HepG2 (cell line): ENCODE data around the gene TMEM86B. TPM values are rescaled to one million over a fixed set of nuclear protein-coding genes. Genes with fewer than 3 reads are reported as not detected.

Experiments used
- ASH2L ChIP-seq: fragments of 300-600, 200-600 bp; sonication (generic); IDR thresholded peaks from 2 replicates; pipeline ENCODE4 v1.7.0; 2017; ENCODE audit warnings: low read depth, mild to moderate bottlenecking, moderate library complexity, mixed read lengths, low read length; ENCODE audit not compliant: insufficient read length
- CREB1 ChIP-seq, 2 experiments: fragments of 450-650 bp in 1 of 2; IDR thresholded peaks; 2 replicates each; pipeline ENCODE4 v1.6.1; 2016 to 2017; ENCODE audit warnings: control low read depth in 1 of 2, mild to moderate bottlenecking in 1 of 2, missing compliant biosample characterization in 1 of 2, missing genetic modification characterization in 1 of 2
- FOXK1 ChIP-seq: sonication (generic); formaldehyde crosslinking; IDR thresholded peaks from 2 replicates; pipeline ENCODE4 v1.4.0; 2020; ENCODE audit warnings: low read depth, missing genetic modification reagents, borderline replicate concordance
- FOXP4 ChIP-seq: sonication (generic); formaldehyde crosslinking; IDR thresholded peaks from 2 replicates; pipeline ENCODE4 v1.4.0; 2020; ENCODE audit warnings: missing genetic modification reagents
- HIC2 ChIP-seq: sonication (generic); formaldehyde crosslinking; IDR thresholded peaks from 2 replicates; pipeline ENCODE4 v1.9.0; 2022; ENCODE audit warnings: low read depth, missing genetic modification reagents
- KDM3A ChIP-seq: IDR thresholded peaks from 2 replicates; pipeline ENCODE4 v1.6.1; 2018; ENCODE audit warnings: low read depth, missing compliant biosample characterization
- SOX13 ChIP-seq, 3 experiments: fragments of 450-650 bp in 1 of 3; sonication (generic) in 1 of 3; formaldehyde crosslinking in 1 of 3; IDR thresholded peaks in 2 of 3; conservative IDR thresholded peaks in 1 of 3; 2 replicates each; pipeline versions ENCODE4 v1.5.0 to v1.6.1; 2016 to 2020; ENCODE audit warnings: antibody characterized with exemption in 1 of 3, mild to moderate bottlenecking in 1 of 3, missing compliant biosample characterization in 1 of 3, missing genetic modification reagents in 1 of 3, moderate library complexity in 1 of 3
- ZFY ChIP-seq: sonication (generic); formaldehyde crosslinking; IDR thresholded peaks from 2 replicates; pipeline ENCODE4 v1.4.0; 2020; ENCODE audit warnings: missing genetic modification reagents
- ZNF136 ChIP-seq: sonication (generic); formaldehyde crosslinking; IDR thresholded peaks from 2 replicates; pipeline ENCODE4 v1.8.1; 2022; ENCODE audit warnings: low read depth, mild to moderate bottlenecking, moderate library complexity, missing genetic modification reagents
- ZNF160 ChIP-seq: sonication (generic); formaldehyde crosslinking; IDR thresholded peaks from 2 replicates; pipeline ENCODE4 v1.8.0; 2022; ENCODE audit warnings: mild to moderate bottlenecking, inconsistent platforms, missing genetic modification reagents
- ZNF331 ChIP-seq: sonication (generic); formaldehyde crosslinking; IDR thresholded peaks from 2 replicates; pipeline ENCODE4 v1.4.0; 2020; ENCODE audit warnings: missing genetic modification reagents
- ZNF44 ChIP-seq: sonication (generic); formaldehyde crosslinking; IDR thresholded peaks from 2 replicates; pipeline ENCODE4 v1.5.1; 2020; ENCODE audit warnings: mild to moderate bottlenecking, missing genetic modification reagents
- ZNF724P ChIP-seq: sonication (generic); formaldehyde crosslinking; IDR thresholded peaks from 2 replicates; pipeline ENCODE4 v1.8.0; 2022; ENCODE audit warnings: missing genetic modification reagents, borderline replicate concordance
- ZNF780A ChIP-seq: sonication (generic); formaldehyde crosslinking; IDR thresholded peaks from 2 replicates; pipeline ENCODE4 v1.8.0; 2022; ENCODE audit warnings: mild to moderate bottlenecking, missing genetic modification reagents, moderate library complexity
- polyA plus RNA-seq, 8 experiments: library from polyadenylated mRNA; depleted of rRNA in 3 of 8; stranded (reverse) in 7 of 8; unstranded in 1 of 8; fragments of >200 nt; fragmentation: Illumina TruSeq in 4 of 8; extraction: Trizol in 4 of 8; gene quantifications; 2 replicates each; pipeline versions ENCODE4 v1.2.1 to v1.2.3, GENCODE V29; 2011 to 2016; ENCODE audit warnings: low read depth in 4 of 8, missing spikeins in 1 of 8, mixed read lengths in 1 of 8; ENCODE audit not compliant: insufficient read depth in 1 of 8
- total RNA-seq, 5 experiments: library from RNA; depleted of rRNA; stranded (reverse); fragments of >200 nt; fragmentation: Illumina TruSeq; extraction: Trizol; gene quantifications; 2 replicates each; pipeline ENCODE4 v1.2.3, GENCODE V29; 2016; ENCODE audit warnings: low read depth in 1 of 5
- TF ChIP-seq, protein P1 (sequence below): sonication (generic); formaldehyde crosslinking; IDR thresholded peaks from 2 replicates; pipeline ENCODE4 v1.8.1; 2023; ENCODE audit warnings: mild to moderate bottlenecking, missing genetic modification reagents
- TF ChIP-seq, protein P2 (sequence below): sonication (generic); formaldehyde crosslinking; IDR thresholded peaks from 2 replicates; pipeline ENCODE4 v1.5.0; 2020; ENCODE audit warnings: missing genetic modification reagents
- TF ChIP-seq, protein P3 (sequence below): sonication (generic); formaldehyde crosslinking; IDR thresholded peaks from 2 replicates; pipeline ENCODE4 v1.4.0; 2020; ENCODE audit warnings: mild to moderate bottlenecking, missing genetic modification reagents, borderline replicate concordance

Gene TMEM86B
- total and polyA plus RNA-seq, 2 of the 13 experiments (the other 11 are each of a cell fraction or from before 2014, with no cell fraction given): 7.7 to 9.6 TPM

GRCh38 chr19:55209693-55210472 lies 18.7 kb downstream of the TMEM86B start (continued):
- TF ChIP-seq FOXP4: peak; percentile 52
- 0 out of 2 replicates have a peak, but pooled peaks have one; percentile 16 for TF ChIP-seq ZFY (CRISPR knock-in tag)
- TF ChIP-seq SOX13 (IDR thresholded peaks at IDR 0.05): peak; percentile 48; the same call in 1 of the 2 replicates
- TF ChIP-seq SOX13 (CRISPR knock-in tag; conservative IDR thresholded peaks at IDR 0.05 in 1 of 2, IDR thresholded peaks at IDR 0.05 in 1 of 2): peak; percentile 78 to 89; a peak in 2 of 4 replicates
- no peak for TF ChIP-seq ZNF780A (CRISPR knock-in tag)
- TF ChIP-seq ZNF136: no peak
- TF ChIP-seq, protein P1, sequence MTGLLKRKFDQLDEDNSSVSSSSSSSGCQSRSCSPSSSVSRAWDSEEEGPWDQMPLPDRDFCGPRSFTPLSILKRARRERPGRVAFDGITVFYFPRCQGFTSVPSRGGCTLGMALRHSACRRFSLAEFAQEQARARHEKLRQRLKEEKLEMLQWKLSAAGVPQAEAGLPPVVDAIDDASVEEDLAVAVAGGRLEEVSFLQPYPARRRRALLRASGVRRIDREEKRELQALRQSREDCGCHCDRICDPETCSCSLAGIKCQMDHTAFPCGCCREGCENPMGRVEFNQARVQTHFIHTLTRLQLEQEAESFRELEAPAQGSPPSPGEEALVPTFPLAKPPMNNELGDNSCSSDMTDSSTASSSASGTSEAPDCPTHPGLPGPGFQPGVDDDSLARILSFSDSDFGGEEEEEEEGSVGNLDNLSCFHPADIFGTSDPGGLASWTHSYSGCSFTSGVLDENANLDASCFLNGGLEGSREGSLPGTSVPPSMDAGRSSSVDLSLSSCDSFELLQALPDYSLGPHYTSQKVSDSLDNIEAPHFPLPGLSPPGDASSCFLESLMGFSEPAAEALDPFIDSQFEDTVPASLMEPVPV (CRISPR knock-in tag): peak; percentile 27; the same call in 1 of the 2 replicates
- TF ChIP-seq ZNF44 (CRISPR knock-in tag): no peak
- TF ChIP-seq, protein P2, sequence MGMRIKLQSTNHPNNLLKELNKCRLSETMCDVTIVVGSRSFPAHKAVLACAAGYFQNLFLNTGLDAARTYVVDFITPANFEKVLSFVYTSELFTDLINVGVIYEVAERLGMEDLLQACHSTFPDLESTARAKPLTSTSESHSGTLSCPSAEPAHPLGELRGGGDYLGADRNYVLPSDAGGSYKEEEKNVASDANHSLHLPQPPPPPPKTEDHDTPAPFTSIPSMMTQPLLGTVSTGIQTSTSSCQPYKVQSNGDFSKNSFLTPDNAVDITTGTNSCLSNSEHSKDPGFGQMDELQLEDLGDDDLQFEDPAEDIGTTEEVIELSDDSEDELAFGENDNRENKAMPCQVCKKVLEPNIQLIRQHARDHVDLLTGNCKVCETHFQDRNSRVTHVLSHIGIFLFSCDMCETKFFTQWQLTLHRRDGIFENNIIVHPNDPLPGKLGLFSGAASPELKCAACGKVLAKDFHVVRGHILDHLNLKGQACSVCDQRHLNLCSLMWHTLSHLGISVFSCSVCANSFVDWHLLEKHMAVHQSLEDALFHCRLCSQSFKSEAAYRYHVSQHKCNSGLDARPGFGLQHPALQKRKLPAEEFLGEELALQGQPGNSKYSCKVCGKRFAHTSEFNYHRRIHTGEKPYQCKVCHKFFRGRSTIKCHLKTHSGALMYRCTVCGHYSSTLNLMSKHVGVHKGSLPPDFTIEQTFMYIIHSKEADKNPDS (CRISPR knock-in tag): no peak
- TF ChIP-seq, protein P3, sequence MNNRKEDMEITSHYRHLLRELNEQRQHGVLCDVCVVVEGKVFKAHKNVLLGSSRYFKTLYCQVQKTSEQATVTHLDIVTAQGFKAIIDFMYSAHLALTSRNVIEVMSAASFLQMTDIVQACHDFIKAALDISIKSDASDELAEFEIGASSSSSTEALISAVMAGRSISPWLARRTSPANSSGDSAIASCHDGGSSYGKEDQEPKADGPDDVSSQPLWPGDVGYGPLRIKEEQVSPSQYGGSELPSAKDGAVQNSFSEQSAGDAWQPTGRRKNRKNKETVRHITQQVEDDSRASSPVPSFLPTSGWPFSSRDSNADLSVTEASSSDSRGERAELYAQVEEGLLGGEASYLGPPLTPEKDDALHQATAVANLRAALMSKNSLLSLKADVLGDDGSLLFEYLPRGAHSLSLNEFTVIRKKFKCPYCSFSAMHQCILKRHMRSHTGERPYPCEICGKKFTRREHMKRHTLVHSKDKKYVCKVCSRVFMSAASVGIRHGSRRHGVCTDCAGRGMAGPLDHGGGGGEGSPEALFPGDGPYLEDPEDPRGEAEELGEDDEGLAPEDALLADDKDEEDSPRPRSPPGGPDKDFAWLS (CRISPR knock-in tag): 0 out of 2 replicates have a peak, but pooled peaks have one; percentile 22
- TF ChIP-seq HIC2 (CRISPR knock-in tag): 0 out of 2 replicates have a peak, but pooled peaks have one; percentile 6
- TF ChIP-seq ASH2L: no peak
- peak; percentile 43; the same call in 1 of the 2 replicates for TF ChIP-seq ZNF160 (CRISPR knock-in tag)
- peak; percentile 40; the same call in 1 of the 2 replicates for TF ChIP-seq FOXK1 (CRISPR knock-in tag)
- no peak; the same call in 1 of the 2 replicates for TF ChIP-seq KDM3A (CRISPR knock-in tag)
- peak; percentile 8; the same call in 1 of the 2 replicates for TF ChIP-seq CREB1 (IDR thresholded peaks at IDR 0.05)
- TF ChIP-seq CREB1 (CRISPR knock-in tag; IDR thresholded peaks at IDR 0.05): peak; percentile 68
- no peak; the same call in 1 of the 2 replicates for TF ChIP-seq ZNF331 (CRISPR knock-in tag)
- TF ChIP-seq ZNF724P (CRISPR knock-in tag): no peak
